ENCODE results near the gene SLC11A2.

DNA sequence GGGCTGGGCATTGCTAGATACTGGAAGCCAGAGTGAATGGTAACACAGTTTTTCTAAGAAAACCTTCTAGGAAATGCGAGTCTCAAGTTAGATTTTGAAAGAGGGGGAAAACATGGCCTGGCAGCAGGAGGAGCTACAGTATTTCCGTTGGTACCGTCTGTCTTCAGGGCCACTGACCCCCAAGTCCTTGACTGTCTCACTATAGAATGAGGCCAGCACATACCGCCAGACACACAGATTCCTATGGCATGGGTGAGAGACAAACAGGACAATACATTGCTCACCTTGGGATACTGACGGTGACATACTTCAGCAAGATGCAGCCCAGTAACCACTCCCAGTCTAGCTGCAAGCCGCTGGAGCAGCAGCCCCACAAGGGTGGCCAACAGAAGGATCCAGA, 21.7 kb downstream of the SLC11A2 start:
- TF ChIP-seq ZSCAN32 (CRISPR knock-in tag; IDR thresholded peaks at IDR 0.05), result no peak
- TF ChIP-seq, protein P1, sequence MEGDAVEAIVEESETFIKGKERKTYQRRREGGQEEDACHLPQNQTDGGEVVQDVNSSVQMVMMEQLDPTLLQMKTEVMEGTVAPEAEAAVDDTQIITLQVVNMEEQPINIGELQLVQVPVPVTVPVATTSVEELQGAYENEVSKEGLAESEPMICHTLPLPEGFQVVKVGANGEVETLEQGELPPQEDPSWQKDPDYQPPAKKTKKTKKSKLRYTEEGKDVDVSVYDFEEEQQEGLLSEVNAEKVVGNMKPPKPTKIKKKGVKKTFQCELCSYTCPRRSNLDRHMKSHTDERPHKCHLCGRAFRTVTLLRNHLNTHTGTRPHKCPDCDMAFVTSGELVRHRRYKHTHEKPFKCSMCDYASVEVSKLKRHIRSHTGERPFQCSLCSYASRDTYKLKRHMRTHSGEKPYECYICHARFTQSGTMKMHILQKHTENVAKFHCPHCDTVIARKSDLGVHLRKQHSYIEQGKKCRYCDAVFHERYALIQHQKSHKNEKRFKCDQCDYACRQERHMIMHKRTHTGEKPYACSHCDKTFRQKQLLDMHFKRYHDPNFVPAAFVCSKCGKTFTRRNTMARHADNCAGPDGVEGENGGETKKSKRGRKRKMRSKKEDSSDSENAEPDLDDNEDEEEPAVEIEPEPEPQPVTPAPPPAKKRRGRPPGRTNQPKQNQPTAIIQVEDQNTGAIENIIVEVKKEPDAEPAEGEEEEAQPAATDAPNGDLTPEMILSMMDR (IDR thresholded peaks at IDR 0.05 in 2 of 3, conservative IDR thresholded peaks at IDR 0.05 in 1 of 3; ENCODE audit: insufficient read depth in 2 of 3, low read depth in 1 of 3, low read length in 3 of 3), result peak in 2 of 3 experiments; percentile 25 to 46; a peak in 2 of 6 replicates
